Measurements from ENCODE around the gene CTIF. TPM values are rescaled to one million over a fixed set of nuclear protein-coding genes. Genes with fewer than 3 reads are reported as not detected.

CTIF gene
- total RNA-seq, 1 donor from 2014 or later = 26.4 TPM

DNA sequence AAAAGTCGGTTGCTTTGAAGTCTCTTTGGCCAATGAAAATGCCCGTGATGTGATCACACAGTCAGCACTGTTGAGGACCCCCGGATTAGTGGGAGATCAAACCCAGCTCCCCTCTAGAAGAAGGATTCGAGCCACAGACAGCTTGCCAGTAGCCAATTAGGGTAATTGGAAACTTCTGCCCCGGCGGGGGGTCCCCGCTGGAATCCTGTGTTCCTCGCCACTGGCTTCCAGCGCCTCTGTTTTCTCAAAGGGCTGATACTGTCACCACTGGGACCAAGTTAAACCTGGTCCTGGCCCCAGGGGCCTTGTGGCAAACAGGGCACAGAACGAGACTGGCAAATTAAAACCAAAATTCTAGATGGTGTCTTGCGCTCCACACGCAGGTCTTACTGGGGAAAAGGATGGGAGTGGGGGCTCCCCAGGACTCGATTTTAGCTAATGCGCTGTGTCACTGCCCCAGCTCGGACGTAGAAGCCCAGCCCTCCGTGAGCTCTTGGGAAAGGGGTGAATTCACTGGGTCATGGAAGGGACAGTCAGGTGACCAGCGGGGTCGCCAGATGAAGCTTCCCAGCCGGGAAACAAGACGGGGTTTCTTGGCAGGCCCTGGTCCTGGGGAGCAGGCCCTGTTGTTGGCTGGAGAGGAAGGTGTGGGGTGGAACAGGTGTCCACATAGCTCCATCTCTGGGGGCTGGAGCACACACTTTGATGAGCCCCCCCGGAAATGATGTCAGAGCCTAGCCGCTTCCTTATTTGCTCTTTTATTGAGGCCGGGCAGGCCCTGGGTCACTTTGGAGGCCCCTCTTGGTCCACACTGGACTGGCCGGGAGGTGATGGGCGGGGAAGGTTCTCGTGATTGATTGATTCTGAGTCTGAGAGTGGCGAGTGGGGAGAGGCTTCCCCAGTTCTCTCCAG lies 321.7 kb downstream of the CTIF start:
- H3K4me3 Mint-ChIP-seq (ENCODE audit: low read depth) = no peak overlapping the region
- H3K27ac Mint-ChIP-seq = no peak overlapping the region
- H3K36me3 Mint-ChIP-seq (ENCODE audit: insufficient read depth) = peaks cover 10% of the 10 kb centered on the region
- no peaks in the 10 kb centered on the region for H3K27me3 Mint-ChIP-seq
- TF ChIP-seq, protein P1, sequence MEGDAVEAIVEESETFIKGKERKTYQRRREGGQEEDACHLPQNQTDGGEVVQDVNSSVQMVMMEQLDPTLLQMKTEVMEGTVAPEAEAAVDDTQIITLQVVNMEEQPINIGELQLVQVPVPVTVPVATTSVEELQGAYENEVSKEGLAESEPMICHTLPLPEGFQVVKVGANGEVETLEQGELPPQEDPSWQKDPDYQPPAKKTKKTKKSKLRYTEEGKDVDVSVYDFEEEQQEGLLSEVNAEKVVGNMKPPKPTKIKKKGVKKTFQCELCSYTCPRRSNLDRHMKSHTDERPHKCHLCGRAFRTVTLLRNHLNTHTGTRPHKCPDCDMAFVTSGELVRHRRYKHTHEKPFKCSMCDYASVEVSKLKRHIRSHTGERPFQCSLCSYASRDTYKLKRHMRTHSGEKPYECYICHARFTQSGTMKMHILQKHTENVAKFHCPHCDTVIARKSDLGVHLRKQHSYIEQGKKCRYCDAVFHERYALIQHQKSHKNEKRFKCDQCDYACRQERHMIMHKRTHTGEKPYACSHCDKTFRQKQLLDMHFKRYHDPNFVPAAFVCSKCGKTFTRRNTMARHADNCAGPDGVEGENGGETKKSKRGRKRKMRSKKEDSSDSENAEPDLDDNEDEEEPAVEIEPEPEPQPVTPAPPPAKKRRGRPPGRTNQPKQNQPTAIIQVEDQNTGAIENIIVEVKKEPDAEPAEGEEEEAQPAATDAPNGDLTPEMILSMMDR (IDR thresholded peaks at IDR 0.05; ENCODE audit: unreplicated experiment) = no peak
- no peak for DNase-seq (ENCODE audit: low spot score, unreplicated experiment)
- peaks cover 7% of the 10 kb centered on the region for H3K4me1 Mint-ChIP-seq (ENCODE audit: low read depth)
- no peaks in the 10 kb centered on the region for H3K9me3 Mint-ChIP-seq (ENCODE audit: low read depth)

DNA sequence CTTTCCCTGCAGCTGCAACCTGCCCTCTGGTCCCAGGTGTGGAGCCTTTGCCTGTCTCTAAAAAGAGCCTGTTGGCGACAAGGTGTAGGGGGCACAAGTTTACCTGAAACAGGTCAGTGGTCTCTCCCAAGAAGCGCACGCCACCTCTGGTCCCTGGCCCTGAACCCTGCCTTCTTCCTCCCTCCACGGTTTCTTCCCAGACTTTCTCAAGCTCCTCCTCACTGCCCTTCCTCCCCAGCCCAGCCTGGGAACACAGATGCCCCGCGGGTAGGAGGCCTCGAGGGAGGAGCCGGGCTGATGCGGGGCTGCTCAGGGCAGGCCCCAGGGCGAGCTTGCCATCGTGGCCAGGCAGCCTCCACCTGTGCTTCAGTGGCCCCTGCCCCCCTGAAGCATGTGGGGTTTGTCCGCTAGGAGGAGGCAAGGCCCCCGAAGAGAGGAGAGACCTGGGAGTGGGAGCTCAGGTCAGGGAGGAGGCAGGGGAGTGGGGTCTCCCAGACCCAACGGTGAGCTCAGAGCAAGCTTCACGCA lies 322.4 kb downstream of the CTIF start:
- Mint-ChIP-seq H3K4me3 (ENCODE audit: low read depth) (no peak overlapping the region), H3K9me3 (ENCODE audit: low read depth) (no peaks in the 10 kb centered on the region), H3K4me1 (ENCODE audit: low read depth) (peaks cover 7% of the 10 kb centered on the region), H3K27ac (no peak overlapping the region), H3K27me3 (no peaks in the 10 kb centered on the region), H3K36me3 (ENCODE audit: insufficient read depth) (peaks cover 10% of the 10 kb centered on the region)
- DNase-seq (ENCODE audit: low spot score, unreplicated experiment) = no peak
- TF ChIP-seq, protein P1 (IDR thresholded peaks at IDR 0.05; ENCODE audit: unreplicated experiment) = no peak

DNA sequence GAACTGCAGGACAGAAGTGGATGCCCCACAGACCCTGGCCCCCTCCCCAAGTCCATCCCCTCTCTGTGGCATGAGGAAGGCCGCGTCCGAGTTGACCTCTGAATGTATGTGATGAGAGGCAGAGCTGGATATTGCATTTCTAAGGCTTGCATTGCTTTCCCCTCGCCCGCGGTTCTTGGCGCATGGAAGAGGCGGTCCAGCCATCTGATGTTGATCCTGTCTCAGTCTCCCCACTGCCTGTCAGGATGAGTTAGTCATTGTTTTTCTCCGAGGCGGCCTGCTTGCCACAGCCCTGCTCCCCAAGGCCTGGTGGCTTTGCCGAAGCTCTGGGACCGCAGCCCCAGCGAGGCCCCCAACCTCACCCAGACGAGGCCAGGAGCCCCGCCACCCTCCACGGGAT lies 323.3 kb downstream of the CTIF start:
- no peaks in the 10 kb centered on the region for H3K27me3 Mint-ChIP-seq
- H3K4me3 Mint-ChIP-seq (ENCODE audit: low read depth) = no peak overlapping the region
- peaks cover 7% of the 10 kb centered on the region for H3K4me1 Mint-ChIP-seq (ENCODE audit: low read depth)
- peaks cover 6% of the 10 kb centered on the region for H3K36me3 Mint-ChIP-seq (ENCODE audit: insufficient read depth)
- no peak for DNase-seq (ENCODE audit: low spot score, unreplicated experiment)
- no peaks in the 10 kb centered on the region for H3K9me3 Mint-ChIP-seq (ENCODE audit: low read depth)
- H3K27ac Mint-ChIP-seq = no peak overlapping the region
- TF ChIP-seq, protein P1 (IDR thresholded peaks at IDR 0.05; ENCODE audit: unreplicated experiment) = no peak

DNA sequence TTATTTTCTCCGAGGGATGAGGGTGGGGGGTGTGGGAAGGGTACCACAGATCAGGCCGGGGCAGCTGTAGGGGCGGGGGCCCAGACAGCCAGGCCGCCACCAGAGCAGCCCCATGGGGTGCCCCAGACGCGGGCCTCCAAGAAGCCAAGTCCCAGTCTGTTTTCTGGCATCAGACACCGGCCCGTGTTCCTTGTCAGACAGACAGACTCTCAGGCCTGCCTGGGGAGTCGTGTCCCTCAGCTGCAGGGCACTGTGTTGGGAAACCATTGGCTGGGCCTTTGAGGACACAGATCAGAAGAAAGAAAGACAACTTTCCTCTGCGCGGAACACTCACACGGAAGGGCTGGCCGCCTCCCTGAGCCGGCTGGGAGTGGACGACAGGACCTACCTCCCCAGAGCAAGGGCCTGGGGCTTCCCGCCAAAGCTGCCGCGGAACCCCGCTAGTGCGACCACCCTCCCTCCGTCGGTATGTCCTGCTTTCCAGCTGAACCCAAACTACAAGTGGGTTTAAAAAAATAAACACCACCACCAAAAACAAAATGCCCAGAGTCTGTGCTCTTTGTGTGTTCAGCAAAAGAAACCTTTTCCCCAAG lies 323.9 kb downstream of the CTIF start:
- TF ChIP-seq, protein P1 (IDR thresholded peaks at IDR 0.05; ENCODE audit: unreplicated experiment) = no peak
- Mint-ChIP-seq H3K4me3 (ENCODE audit: low read depth) (no peak overlapping the region), H3K27ac (no peak overlapping the region), H3K4me1 (ENCODE audit: low read depth) (peaks cover 7% of the 10 kb centered on the region), H3K9me3 (ENCODE audit: low read depth) (no peaks in the 10 kb centered on the region), H3K27me3 (no peaks in the 10 kb centered on the region), H3K36me3 (ENCODE audit: insufficient read depth) (peaks cover 6% of the 10 kb centered on the region)
- DNase-seq (ENCODE audit: low spot score, unreplicated experiment) = no peak

DNA sequence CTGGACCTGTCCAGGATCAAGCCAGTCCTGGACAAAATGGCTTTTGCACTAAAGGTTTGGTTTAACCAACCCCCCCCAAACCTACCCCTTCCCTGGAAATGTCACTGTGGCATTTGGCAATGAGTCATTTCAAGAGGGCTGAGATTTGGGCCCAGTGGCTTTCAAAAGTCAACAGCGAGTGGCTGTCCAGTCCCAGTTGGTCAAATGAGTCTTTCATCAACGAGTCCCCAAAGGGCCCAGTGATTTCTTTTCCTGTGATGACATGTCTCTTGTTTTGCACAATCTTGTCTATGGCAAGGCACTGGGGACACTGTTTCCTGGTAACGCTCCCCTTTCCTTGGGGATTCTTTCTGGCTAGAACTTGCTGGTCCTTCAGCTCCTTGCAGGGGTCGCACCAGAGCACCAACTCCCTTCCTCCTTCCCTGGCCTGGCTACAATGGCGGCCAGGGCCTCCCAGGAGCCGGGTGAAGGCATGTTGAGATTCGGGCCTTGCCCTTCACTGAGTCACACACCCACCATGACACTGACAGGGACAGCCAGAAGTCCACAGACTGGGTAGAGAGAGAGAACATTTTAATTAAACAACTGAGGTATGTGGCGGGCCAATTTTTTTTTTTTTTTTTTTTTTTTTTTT lies 324.7 kb downstream of the CTIF start:
- peaks cover 9% of the 10 kb centered on the region for H3K4me1 Mint-ChIP-seq (ENCODE audit: low read depth)
- peaks cover 4% of the 10 kb centered on the region for H3K36me3 Mint-ChIP-seq (ENCODE audit: insufficient read depth)
- no peak overlapping the region for H3K4me3 Mint-ChIP-seq (ENCODE audit: low read depth)
- H3K27me3 Mint-ChIP-seq = no peaks in the 10 kb centered on the region
- peak overlapping the region; percentile 5 for H3K27ac Mint-ChIP-seq
- TF ChIP-seq, protein P1 (IDR thresholded peaks at IDR 0.05; ENCODE audit: unreplicated experiment) = no peak
- no peaks in the 10 kb centered on the region for H3K9me3 Mint-ChIP-seq (ENCODE audit: low read depth)
- no peak for DNase-seq (ENCODE audit: low spot score, unreplicated experiment)
